ENCODE measurements around the gene CTDSPL.
A peak's percentile ranks its signal among the peaks of the same experiment; 100 is the strongest.

Gene CTDSPL

GRCh38 chr3:37992271-37993066, 130.8 kb downstream of the CTDSPL start:
- no peak for TF ChIP-seq CTCF (IDR thresholded peaks at IDR 0.05; ENCODE audit: extremely low read depth, insufficient read depth, missing control alignments)
- in situ Hi-C loops (cut with MboI; ENCODE audit: low pct_unique_long_range_greater_than_20kb, low sequenced_read_pairs, unreplicated experiment) = no loop called here
- DNase-seq (ENCODE audit: low spot score) = no peak

GRCh38 chr3:37993067-37993455, 131.4 kb downstream of the CTDSPL start:
- in situ Hi-C loops (cut with MboI; ENCODE audit: low pct_unique_long_range_greater_than_20kb, low sequenced_read_pairs, unreplicated experiment) = no loop called here
- no peak for DNase-seq (ENCODE audit: low spot score)
- no peak for TF ChIP-seq CTCF (IDR thresholded peaks at IDR 0.05; ENCODE audit: extremely low read depth, insufficient read depth, missing control alignments)

GRCh38 chr3:37993460-37993819, 131.8 kb downstream of the CTDSPL start:
- no peak for DNase-seq (ENCODE audit: low spot score)
- TF ChIP-seq CTCF (IDR thresholded peaks at IDR 0.05; ENCODE audit: extremely low read depth, insufficient read depth, missing control alignments) = no peak
- in situ Hi-C loops (cut with MboI; ENCODE audit: low pct_unique_long_range_greater_than_20kb, low sequenced_read_pairs, unreplicated experiment) = no loop called here

GRCh38 chr3:37993820-37994638, 132.3 kb downstream of the CTDSPL start:
- DNase-seq (ENCODE audit: low spot score) = peak; percentile 72

GRCh38 chr3:37994639-37994972, 132.9 kb downstream of the CTDSPL start:
- in situ Hi-C loops (cut with MboI; ENCODE audit: low pct_unique_long_range_greater_than_20kb, low sequenced_read_pairs, unreplicated experiment) = no loop called here
- no peak for TF ChIP-seq CTCF (IDR thresholded peaks at IDR 0.05; ENCODE audit: extremely low read depth, insufficient read depth, missing control alignments)
- no peak for DNase-seq (ENCODE audit: low spot score)

More at GRCh38 chr3:37993820-37994638, 132.3 kb downstream of the CTDSPL start:
- no peak for TF ChIP-seq CTCF (IDR thresholded peaks at IDR 0.05; ENCODE audit: extremely low read depth, insufficient read depth, missing control alignments)
- in situ Hi-C loops (cut with MboI; ENCODE audit: low pct_unique_long_range_greater_than_20kb, low sequenced_read_pairs, unreplicated experiment) = no loop called here

- no peak for DNase-seq (ENCODE audit: low spot score)
- TF ChIP-seq CTCF (IDR thresholded peaks at IDR 0.05; ENCODE audit: extremely low read depth, insufficient read depth, missing control alignments) = no peak
- in situ Hi-C loops (cut with MboI; ENCODE audit: low pct_unique_long_range_greater_than_20kb, low sequenced_read_pairs, unreplicated experiment) = no loop called here
Observed at GRCh38 chr3:37995652-37996641, 134.3 kb downstream of the CTDSPL start.

Data from GM13977 (cell line).